Upper lobe of left lung (tissue), 6 donors: Measurements from ENCODE around the gene TARM1. TPM values are rescaled to one million over a fixed set of nuclear protein-coding genes. Genes with fewer than 3 reads are reported as not detected.

Source experiments
- ATAC-seq, 2 donors: fragments of 200-7000 bp; cut with Tn5 transposase; one replicate each; pipeline ENCODE4 v1.9.1; 2022; ENCODE audit warnings: mild to moderate bottlenecking in 2 of 2, moderate library complexity in 2 of 2; ENCODE audit not compliant: low FRiP score in 2 of 2
- DNase-seq, 2 donors: peaks; one replicate each; pipeline ENCODE4 v3.0.0-alpha.2; 2019 to 2020
- H3K27ac ChIP-seq, 4 donors: fragments of 200-600 bp; sonication (generic); one replicate each; pipeline ENCODE4 v1.5.1; 2016 to 2019
- H3K27me3 ChIP-seq, 4 donors: fragments of 200-600 bp; sonication (generic); one replicate each; pipeline ENCODE4 v1.5.1; 2017 to 2019
- H3K36me3 ChIP-seq, 4 donors: fragments of 200-600 bp; sonication (generic); one replicate each; pipeline ENCODE4 v1.5.1; 2016 to 2019
- H3K4me1 ChIP-seq, 4 donors: fragments of 200-600 bp; sonication (generic); one replicate each; pipeline ENCODE4 v1.5.1; 2018 to 2019
- H3K4me3 ChIP-seq, 4 donors: fragments of 200-600 bp; sonication (generic); one replicate each; pipeline ENCODE4 v1.5.1; 2017 to 2019; ENCODE audit warnings: mild to moderate bottlenecking in 2 of 4, moderate library complexity in 1 of 4
- H3K9me3 ChIP-seq, 4 donors: fragments of 200-600 bp; sonication (generic); one replicate each; pipeline ENCODE4 v1.5.1; 2018 to 2019
- CTCF ChIP-seq, 6 experiments: fragments of 450-650 bp in 4 of 6; fragments of 200-600 bp in 2 of 6; sonication (generic) in 2 of 6; IDR thresholded peaks; one replicate each; pipeline ENCODE4 v1.5.1; 2016 to 2019; ENCODE audit warnings: antibody characterized with exemption in 6 of 6
- EP300 ChIP-seq, 4 donors: sonication (generic); formaldehyde crosslinking; IDR thresholded peaks; one replicate each; pipeline ENCODE4 v1.5.1; 2017; ENCODE audit warnings: antibody characterized with exemption in 4 of 4, control low read depth in 2 of 4
- POLR2A ChIP-seq, 4 donors: fragments of 450-650 bp; IDR thresholded peaks; one replicate each; pipeline ENCODE4 v1.5.1; 2016 to 2017; ENCODE audit warnings: antibody characterized with exemption in 4 of 4, mild to moderate bottlenecking in 2 of 4
- POLR2AphosphoS5 ChIP-seq, 2 donors: sonication (generic); formaldehyde crosslinking; IDR thresholded peaks; one replicate each; pipeline ENCODE4 v1.5.1; 2017; ENCODE audit warnings: antibody characterized with exemption in 2 of 2
- WGBS, 2 donors: methylation state at CpG; one replicate each; pipeline ENCODE4 v1.1.5; 2017 to 2018; 5-methylcytosine and 5-hydroxymethylcytosine counted together
- total RNA-seq, 6 donors: library from RNA; depleted of rRNA in 4 of 6; stranded (reverse); fragments of >200 nt in 4 of 6; gene quantifications; one replicate each; pipeline versions ENCODE4 v1.1.0 to v1.2.1, GENCODE V29; 2016 to 2021
- donor health status: DM: no; HTN: no; CAD: no; lungs with moderate emphysema.
- donor health status: DM: no; HTN: yes; CAD: no; lungs with severe emphysema.

Gene TARM1
- total RNA-seq, 6 donors from 2014 or later = not detected

GRCh38 chr19:54127688-54128440 lies 46.7 kb upstream of the TARM1 start:
- 93 to 98% methylated on average over 23 to 38 of the region's 44 CpGs for WGBS, 2 donors
- ATAC-seq = no peak
- peak in 1 of 2 donors; percentile 78 for DNase-seq

GRCh38 chr19:54125713-54126112 lies 44.5 kb upstream of the TARM1 start:
- Histone ChIP-seq H3K27me3 (no peaks in the 10 kb centered on the region), H3K4me3 (no peak overlapping the region), H3K36me3 (peaks cover 51 to 92% (median 90%) of the 10 kb centered on the region in 4 donors), H3K9me3 (no peaks in the 10 kb centered on the region), H3K27ac (no peak overlapping the region), H3K4me1 (no peaks in the 10 kb centered on the region)
- no peak for DNase-seq
- 76 to 88% methylated on average over 4 to 9 of the region's 9 CpGs for WGBS, 2 donors
- ATAC-seq = no peak
- no peak for TF ChIP-seq POLR2AphosphoS5 (IDR thresholded peaks at IDR 0.05)
- no peak for TF ChIP-seq POLR2A (IDR thresholded peaks at IDR 0.05)
- TF ChIP-seq EP300 (IDR thresholded peaks at IDR 0.05) = no peak
- no peak for TF ChIP-seq CTCF (IDR thresholded peaks at IDR 0.05)

More at GRCh38 chr19:54127688-54128440, 46.7 kb upstream of the TARM1 start:
- no peaks in the 10 kb centered on the region for H3K27me3 ChIP-seq
- no peak overlapping the region for H3K27ac ChIP-seq
- H3K4me3 ChIP-seq = no peak overlapping the region
- H3K4me1 ChIP-seq = no peaks in the 10 kb centered on the region
- no peaks in the 10 kb centered on the region for H3K9me3 ChIP-seq
- peaks cover 45 to 94% (median 84%) of the 10 kb centered on the region in 4 donors for H3K36me3 ChIP-seq
- TF ChIP-seq EP300 (IDR thresholded peaks at IDR 0.05) (no peak), POLR2A (IDR thresholded peaks at IDR 0.05) (no peak), POLR2AphosphoS5 (IDR thresholded peaks at IDR 0.05) (no peak), CTCF (IDR thresholded peaks at IDR 0.05) (no peak)

GRCh38 chr19:54124393-54124792 lies 43.2 kb upstream of the TARM1 start:
- no peak for ATAC-seq

GRCh38 chr19:54123682-54124081 lies 42.5 kb upstream of the TARM1 start:
- Histone ChIP-seq H3K4me1 (no peaks in the 10 kb centered on the region), H3K4me3 (no peak overlapping the region), H3K27me3 (no peaks in the 10 kb centered on the region), H3K27ac (no peak overlapping the region), H3K36me3 (peaks cover 47 to 93% (median 90%) of the 10 kb centered on the region in 4 donors), H3K9me3 (no peaks in the 10 kb centered on the region)
- 97 to 100% methylated on average over 4 to 17 of the region's 17 CpGs for WGBS, 2 donors
- ATAC-seq (no peak), DNase-seq (no peak)
- TF ChIP-seq CTCF (IDR thresholded peaks at IDR 0.05) = no peak
- no peak for TF ChIP-seq EP300 (IDR thresholded peaks at IDR 0.05)
- no peak for TF ChIP-seq POLR2AphosphoS5 (IDR thresholded peaks at IDR 0.05)
- no peak for TF ChIP-seq POLR2A (IDR thresholded peaks at IDR 0.05)

More at GRCh38 chr19:54124393-54124792, 43.2 kb upstream of the TARM1 start:
- Histone ChIP-seq H3K9me3 (no peaks in the 10 kb centered on the region), H3K27ac (no peak overlapping the region), H3K4me1 (no peaks in the 10 kb centered on the region), H3K4me3 (no peak overlapping the region), H3K27me3 (no peaks in the 10 kb centered on the region), H3K36me3 (peaks cover 52 to 97% (median 95%) of the 10 kb centered on the region in 4 donors)
- DNase-seq = no peak
- TF ChIP-seq POLR2AphosphoS5 (IDR thresholded peaks at IDR 0.05) (no peak), EP300 (IDR thresholded peaks at IDR 0.05) (no peak), POLR2A (IDR thresholded peaks at IDR 0.05) (no peak), CTCF (IDR thresholded peaks at IDR 0.05) (no peak)
- WGBS, 2 donors = 90 to 94% methylated on average over 14 to 16 of the region's 19 CpGs
